Right lobe of liver (tissue), 4 donors: ENCODE measurements around the gene COX11.

Experiments
- POLR2A ChIP-seq: fragments of 450-650 bp; IDR thresholded peaks from one replicate; pipeline ENCODE4 v1.6.1; 2017; ENCODE audit warnings: antibody characterized with exemption, mild to moderate bottlenecking
- TF ChIP-seq, protein P1 (sequence below), 4 donors: fragments of 200-600 bp in 3 of 4; fragments of 450-650 bp in 1 of 4; IDR thresholded peaks; one replicate each; pipeline versions ENCODE4 v1.5.1 to v1.8.0; 2016 to 2022; ENCODE audit warnings: antibody characterized with exemption in 4 of 4, mild to moderate bottlenecking in 2 of 4
- donor health status: DM: no; HTN: no; CAD: no.
- donor health status: DM: no; HTN: no; CAD: no.
- donor health status: DM: no; HTN: yes; CAD: no.

DNA sequence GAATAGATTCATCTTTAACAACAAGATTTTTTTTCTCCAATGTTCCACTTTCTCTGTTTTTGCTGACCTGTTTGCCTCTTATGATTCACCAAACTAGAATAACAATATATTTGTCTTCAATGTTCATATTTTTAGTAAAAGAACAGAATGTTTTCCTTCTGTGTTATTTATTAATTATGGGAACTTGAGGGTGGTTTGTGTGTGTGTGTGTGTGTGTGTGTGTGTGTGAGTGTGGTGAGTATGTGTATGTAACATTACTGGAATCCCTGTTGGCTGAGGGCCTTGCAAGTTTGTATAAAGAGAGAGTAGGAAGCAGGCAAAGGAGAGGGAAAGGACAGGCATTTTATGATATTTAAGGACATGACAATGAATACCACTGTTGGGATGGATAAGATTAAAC, 13.9 kb upstream of the COX11 start:
- TF ChIP-seq, protein P1, sequence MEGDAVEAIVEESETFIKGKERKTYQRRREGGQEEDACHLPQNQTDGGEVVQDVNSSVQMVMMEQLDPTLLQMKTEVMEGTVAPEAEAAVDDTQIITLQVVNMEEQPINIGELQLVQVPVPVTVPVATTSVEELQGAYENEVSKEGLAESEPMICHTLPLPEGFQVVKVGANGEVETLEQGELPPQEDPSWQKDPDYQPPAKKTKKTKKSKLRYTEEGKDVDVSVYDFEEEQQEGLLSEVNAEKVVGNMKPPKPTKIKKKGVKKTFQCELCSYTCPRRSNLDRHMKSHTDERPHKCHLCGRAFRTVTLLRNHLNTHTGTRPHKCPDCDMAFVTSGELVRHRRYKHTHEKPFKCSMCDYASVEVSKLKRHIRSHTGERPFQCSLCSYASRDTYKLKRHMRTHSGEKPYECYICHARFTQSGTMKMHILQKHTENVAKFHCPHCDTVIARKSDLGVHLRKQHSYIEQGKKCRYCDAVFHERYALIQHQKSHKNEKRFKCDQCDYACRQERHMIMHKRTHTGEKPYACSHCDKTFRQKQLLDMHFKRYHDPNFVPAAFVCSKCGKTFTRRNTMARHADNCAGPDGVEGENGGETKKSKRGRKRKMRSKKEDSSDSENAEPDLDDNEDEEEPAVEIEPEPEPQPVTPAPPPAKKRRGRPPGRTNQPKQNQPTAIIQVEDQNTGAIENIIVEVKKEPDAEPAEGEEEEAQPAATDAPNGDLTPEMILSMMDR (IDR thresholded peaks at IDR 0.05) = no peak
- TF ChIP-seq POLR2A = no peak
